Pons (tissue), 1 donor: ENCODE data around the gene SLC39A2.
A peak's percentile ranks its signal among the peaks of the same experiment; 100 is the strongest.
"Not testable (repeated sequence)": the region's sequence is repeated elsewhere in the genome, so short reads cannot be mapped to it uniquely, and the experiment has no call there.

Experiments
- DNase-seq: peaks from one replicate; pipeline ENCODE4 v3.0.0-alpha.2; 2016; ENCODE audit warnings: low spot score

The SLC39A2 gene, protein sequence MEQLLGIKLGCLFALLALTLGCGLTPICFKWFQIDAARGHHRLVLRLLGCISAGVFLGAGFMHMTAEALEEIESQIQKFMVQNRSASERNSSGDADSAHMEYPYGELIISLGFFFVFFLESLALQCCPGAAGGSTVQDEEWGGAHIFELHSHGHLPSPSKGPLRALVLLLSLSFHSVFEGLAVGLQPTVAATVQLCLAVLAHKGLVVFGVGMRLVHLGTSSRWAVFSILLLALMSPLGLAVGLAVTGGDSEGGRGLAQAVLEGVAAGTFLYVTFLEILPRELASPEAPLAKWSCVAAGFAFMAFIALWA

DNA sequence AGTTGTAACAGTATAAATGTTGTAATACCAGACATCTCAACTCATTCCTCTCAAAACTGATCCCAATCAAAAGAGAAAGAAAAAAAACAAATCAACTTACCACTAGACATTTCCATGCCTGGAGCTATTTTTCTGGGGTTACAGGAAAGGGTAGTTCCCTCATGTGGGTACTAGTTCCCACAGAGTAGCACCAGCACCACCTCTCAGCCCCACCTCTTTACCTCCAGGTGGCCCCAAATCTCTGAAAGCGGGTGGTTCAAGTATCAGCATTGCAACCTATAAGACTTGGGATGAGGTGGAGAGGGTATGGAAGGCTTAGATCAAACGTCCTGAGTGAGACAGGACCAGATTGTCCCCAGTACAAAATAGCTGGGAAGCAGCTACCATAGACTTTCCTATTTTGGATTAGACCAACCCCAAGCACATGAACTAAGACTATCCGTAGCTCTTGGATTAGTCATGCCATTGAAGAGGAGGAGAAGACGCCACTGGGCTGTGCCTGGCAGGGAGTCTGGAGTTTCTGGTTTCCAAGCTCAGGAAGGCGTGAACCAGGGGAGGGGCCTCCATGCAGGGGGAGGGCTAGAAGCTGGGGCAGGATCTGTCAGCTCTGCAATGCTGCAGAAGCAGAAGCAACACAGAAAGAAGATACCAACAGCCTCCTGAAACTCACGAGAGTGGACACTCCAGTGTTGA, at the start of gene SLC39A2:
Gene SLC39A2 (plus strand): TSS at position 620 of the 693 bp plus-strand sequence. CDS start 154 bp downstream, outside the sequence.
- DNase-seq: no peak

GRCh38 chr14:20954736-20955537, 44.2 kb upstream of the SLC39A2 start, which contains the start of gene RNASE2:
TSS of gene RNASE2 (plus strand) at chr14:20955487. CDS start at chr14:20955772, 285 bp downstream.
- DNase-seq: peak; percentile 46

DNA sequence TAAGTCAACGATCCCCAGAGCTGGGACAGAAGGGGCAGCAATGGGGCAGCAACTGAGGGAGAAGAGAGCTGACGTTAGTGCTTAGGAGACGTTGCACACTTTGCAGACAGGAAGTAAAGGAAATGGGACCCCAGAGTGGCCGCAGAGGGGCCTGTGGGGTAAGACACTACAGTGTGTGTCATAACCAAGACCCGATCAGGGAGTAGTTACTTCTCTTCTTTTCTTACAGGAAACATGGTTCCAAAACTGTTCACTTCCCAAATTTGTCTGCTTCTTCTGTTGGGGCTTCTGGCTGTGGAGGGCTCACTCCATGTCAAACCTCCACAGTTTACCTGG, 43.6 kb upstream of the SLC39A2 start:
- not testable (repeated sequence) for DNase-seq

DNA sequence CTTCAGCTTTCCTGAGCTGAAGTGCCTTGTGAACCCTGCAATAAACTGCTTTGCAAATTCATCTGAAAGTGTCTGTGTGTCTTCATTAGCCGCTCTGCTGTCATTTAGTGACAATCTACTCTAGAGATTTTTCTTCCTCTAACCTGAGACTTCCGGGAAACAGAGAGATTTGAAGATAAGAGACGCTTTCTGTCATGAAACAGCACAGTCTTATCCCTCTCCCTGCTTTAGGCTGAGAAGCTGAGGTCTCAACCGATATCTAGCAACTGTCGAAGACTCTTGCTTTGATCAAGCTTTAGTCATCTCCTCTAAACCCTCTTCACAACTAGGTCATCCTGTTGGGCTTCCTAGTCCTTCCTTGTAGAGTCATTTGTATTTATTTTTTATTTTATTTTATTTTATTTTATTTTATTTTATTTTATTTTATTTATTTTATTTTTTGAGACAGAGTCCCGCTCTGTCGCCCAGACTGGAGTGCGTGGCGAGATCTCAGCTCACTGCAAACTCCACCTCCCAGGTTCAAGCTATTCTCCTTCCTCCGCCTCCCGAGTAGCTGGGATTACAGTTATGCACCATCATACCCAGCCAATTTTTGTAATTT, 42.6 kb upstream of the SLC39A2 start:
- DNase-seq: no peak

GRCh38 chr14:20958946-20959345, 40.1 kb upstream of the SLC39A2 start:
- DNase-seq: not testable (repeated sequence)

DNA sequence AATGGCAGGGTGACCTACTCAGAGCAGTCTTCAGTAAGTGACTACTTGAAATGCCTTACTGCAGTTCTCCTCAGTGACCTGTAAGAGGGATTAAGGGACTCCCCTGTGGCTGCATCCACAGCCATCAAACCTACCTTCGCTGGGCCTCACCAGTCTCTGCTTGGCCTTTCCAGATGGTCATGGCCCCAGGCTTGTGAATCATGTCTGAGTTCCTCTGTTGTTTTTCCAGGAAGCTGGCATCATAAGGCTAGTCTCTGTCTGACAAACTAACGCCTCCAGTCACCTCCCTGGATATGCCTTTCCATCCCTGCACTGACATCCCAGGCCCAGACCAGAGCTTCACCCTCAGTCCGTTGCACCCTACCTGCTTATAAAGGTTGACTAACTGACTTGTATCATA, 29.8 kb upstream of the SLC39A2 start:
- no peak for DNase-seq

- DNase-seq: no peak
Measured at GRCh38 chr14:20970647-20970982, 28.5 kb upstream of the SLC39A2 start.

- peak; percentile 76 for DNase-seq
Measured at GRCh38 chr14:20970983-20971704, 27.9 kb upstream of the SLC39A2 start.

DNA sequence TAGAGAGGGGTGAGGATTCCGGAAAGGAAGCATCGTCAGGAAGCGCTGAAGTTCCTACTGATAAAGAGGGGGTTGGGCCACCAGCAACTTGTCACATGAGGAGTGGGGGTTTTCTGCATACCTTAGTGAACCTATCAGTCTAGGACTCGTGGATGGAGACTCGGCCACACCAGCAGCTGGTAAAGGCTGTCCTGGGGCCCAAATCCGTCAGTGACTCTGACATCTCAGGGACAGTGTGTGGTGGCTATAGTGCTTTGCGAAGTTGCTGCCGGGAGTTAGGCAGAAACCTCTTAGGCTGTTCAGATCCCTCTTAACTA, 27.4 kb upstream of the SLC39A2 start:
- no peak for DNase-seq

GRCh38 chr14:20973501-20973900, 25.6 kb upstream of the SLC39A2 start:
- DNase-seq: no peak

- DNase-seq: no peak
Measured at GRCh38 chr14:20976291-20976690, 22.8 kb upstream of the SLC39A2 start.

- DNase-seq: no peak
Measured at GRCh38 chr14:20978687-20979086, 20.4 kb upstream of the SLC39A2 start.

GRCh38 chr14:20980906-20981305, 18.2 kb upstream of the SLC39A2 start:
- DNase-seq: no peak

DNA sequence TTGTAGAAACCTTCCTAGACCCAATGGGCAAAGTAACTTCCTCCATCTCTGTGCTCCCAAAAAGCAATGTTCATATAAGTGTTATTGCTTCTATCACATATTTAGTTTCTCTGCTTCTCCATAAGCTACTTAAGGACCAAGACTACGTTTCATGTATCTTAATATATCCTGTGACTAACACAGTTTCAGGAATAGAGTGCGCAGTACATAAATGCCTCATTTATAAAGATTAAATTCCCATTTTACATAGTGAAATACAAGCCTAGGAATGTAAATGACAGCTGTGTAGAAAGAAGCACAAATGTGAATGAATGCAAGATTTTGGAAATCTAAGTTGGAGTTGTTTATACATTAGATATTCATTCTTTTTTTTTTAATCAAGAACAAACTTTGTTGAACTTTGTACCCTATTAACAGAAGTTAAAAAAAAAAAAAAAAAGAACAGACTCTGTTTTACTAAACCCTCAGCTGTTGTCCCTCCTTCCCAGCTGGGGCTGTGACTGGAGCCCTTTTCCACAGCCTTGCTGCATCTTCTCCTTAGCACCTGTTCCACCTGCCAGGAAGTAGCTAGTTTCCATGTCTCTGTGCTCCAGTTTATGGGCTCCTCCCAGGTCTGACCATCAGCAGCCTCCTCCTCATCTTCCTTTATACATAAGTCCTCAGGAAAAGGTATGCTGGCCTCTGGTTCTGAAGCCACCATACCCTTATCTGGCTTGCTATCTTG, 16.3 kb upstream of the SLC39A2 start:
- DNase-seq: no peak

DNA sequence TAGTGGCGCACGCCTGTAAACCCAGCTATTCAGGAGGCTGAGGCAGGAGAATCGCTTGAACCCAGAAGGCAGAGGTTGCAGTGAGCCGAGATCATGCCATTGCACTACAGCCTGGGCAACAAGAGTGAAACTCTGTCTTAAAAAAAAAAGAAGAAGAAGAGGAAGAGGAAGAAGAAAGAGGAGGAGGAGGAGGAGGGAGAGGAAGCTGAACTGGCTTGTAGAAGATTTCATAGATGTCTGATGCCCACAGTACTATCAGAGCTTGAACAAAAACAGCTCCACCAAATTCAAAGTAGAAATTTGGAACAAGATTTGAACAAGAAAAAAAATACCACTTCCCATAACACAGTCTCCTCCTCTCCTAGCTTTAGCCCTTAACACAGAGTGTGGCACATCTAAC, 13.4 kb upstream of the SLC39A2 start:
- DNase-seq: not testable (repeated sequence)

GRCh38 chr14:20986811-20987210, 12.3 kb upstream of the SLC39A2 start:
- no peak for DNase-seq

GRCh38 chr14:20988717-20989470, 10.2 kb upstream of the SLC39A2 start:
- no peak for DNase-seq

DNA sequence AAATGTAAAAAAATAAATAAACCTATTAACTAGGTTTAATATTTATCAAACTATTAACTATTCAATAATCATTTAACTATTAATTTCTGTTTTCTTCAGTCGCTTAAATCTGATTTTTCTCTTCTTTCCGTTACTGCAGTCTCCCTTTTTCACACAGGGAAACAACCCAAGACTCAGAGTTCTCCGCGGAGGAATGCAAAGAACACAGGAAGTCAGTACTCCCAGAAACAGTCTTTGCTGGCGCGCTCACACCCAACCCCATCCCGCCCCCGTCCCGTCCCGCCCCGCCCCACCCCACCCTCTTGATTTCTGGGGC, 9.7 kb upstream of the SLC39A2 start:
- no peak for DNase-seq

- peak; percentile 98 for DNase-seq
Measured at GRCh38 chr14:20989787-20990600, 9.1 kb upstream of the SLC39A2 start, which contains the start of gene METTL17. TSS of gene METTL17 (plus strand) at chr14:20989980. CDS start at chr14:20990003, 23 bp downstream.

DNA sequence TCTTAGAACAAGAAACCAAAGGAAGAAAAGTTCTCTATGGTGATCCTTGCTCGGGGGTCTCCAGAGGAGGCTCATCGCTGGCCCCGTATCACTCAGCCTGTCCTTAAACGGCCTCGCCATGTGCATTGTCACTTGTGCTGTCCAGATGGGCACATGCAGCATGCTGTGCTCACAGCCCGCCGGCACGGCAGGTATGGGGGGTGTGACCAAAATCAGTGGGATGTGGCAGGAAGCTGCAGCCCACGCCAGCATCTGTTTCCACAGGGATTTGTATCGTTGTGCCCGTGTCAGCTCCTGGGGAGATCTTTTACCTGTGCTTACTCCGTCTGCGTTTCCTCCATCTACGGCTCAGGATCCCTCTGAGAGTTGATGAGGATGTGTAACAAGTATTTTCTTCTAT, 2.6 kb upstream of the SLC39A2 start:
- no peak for DNase-seq
